ENCODE measurements around the gene AAK1. TPM values are rescaled to one million over a fixed set of nuclear protein-coding genes. Genes with fewer than 3 reads are reported as not detected.

The AAK1 gene
- total RNA-seq, 1 donor from 2014 or later, result 20.8 TPM

DNA sequence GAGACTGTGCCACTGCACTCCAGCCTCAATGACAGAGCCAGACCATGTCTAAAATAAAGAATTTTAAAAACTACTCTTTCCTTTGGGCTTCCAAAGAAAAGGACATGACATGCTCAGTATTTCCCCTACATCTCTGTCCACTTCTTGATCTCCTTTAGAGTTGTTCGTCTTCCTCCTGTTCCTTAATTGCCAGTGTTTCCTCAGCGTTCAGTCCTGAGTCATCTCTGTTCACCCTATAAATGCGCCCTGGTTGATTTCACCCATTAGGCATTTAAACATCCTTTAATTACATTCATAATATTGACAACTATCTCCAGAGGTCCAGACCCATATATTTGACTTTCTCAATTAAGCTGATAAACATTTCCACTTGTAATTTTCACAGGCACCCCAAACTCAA is 64.0 kb downstream of the AAK1 start:
- H3K27ac ChIP-seq, result no peak overlapping the region
- H3K4me3 ChIP-seq, result no peak overlapping the region
- H3K27ac Mint-ChIP-seq, result no peak overlapping the region
- peaks cover 10% of the 10 kb centered on the region for H3K79me2 ChIP-seq (ENCODE audit: low read depth)
- DNase-seq (ENCODE audit: low spot score), result no peak
- peaks cover 16% of the 10 kb centered on the region for H3K4me1 ChIP-seq
- H3K4me1 Mint-ChIP-seq, result peaks cover 25% of the 10 kb centered on the region
- H3K9me3 ChIP-seq (ENCODE audit: low read depth), result no peaks in the 10 kb centered on the region
- no peak overlapping the region for H3K4me2 ChIP-seq
- H3K9me3 Mint-ChIP-seq, result no peaks in the 10 kb centered on the region
- H3F3A ChIP-seq (ENCODE audit: low read depth), result peaks cover 4% of the 10 kb centered on the region
- no peaks in the 10 kb centered on the region for H3K36me3 Mint-ChIP-seq
- H3K27me3 Mint-ChIP-seq (ENCODE audit: insufficient read depth, low read depth), result no peaks in the 10 kb centered on the region
- no peak overlapping the region for H2AFZ ChIP-seq (replicated peaks)
- no peaks in the 10 kb centered on the region for H3K36me3 ChIP-seq
- no peak overlapping the region for H3K9ac ChIP-seq
- no peaks in the 10 kb centered on the region for H4K20me1 ChIP-seq (ENCODE audit: low read depth)
- H3K27me3 ChIP-seq, result no peaks in the 10 kb centered on the region
- no peak overlapping the region for H3K4me3 Mint-ChIP-seq
- TF ChIP-seq, protein P1, sequence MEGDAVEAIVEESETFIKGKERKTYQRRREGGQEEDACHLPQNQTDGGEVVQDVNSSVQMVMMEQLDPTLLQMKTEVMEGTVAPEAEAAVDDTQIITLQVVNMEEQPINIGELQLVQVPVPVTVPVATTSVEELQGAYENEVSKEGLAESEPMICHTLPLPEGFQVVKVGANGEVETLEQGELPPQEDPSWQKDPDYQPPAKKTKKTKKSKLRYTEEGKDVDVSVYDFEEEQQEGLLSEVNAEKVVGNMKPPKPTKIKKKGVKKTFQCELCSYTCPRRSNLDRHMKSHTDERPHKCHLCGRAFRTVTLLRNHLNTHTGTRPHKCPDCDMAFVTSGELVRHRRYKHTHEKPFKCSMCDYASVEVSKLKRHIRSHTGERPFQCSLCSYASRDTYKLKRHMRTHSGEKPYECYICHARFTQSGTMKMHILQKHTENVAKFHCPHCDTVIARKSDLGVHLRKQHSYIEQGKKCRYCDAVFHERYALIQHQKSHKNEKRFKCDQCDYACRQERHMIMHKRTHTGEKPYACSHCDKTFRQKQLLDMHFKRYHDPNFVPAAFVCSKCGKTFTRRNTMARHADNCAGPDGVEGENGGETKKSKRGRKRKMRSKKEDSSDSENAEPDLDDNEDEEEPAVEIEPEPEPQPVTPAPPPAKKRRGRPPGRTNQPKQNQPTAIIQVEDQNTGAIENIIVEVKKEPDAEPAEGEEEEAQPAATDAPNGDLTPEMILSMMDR (IDR thresholded peaks at IDR 0.05), result no peak
- TF ChIP-seq EZH2 (IDR thresholded peaks at IDR 0.05), result no peak

DNA sequence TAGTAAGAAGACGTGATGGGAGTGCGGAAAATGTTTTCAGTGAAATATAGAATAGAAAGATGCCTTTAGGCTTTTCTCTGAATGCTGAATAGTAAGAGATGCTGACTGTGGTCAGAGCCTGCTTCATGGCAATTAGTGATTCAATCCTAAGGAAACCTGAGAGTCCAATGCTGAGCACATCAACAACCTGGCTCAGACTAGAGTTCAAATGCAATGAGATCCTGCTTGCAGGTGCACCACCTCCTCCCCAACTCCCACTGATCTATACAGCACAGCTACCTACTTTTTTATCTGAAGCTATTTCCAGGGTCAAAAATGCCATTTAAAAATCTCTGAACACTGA is 65.4 kb downstream of the AAK1 start:
- H3K9me3 Mint-ChIP-seq, result no peaks in the 10 kb centered on the region

GRCh38 chr2:69577467-69578197 is 65.9 kb downstream of the AAK1 start:
- Mint-ChIP-seq H3K27ac (no peak overlapping the region), H3K4me1 (peaks cover 33% of the 10 kb centered on the region), H3K36me3 (peaks cover 4% of the 10 kb centered on the region), H3K4me3 (no peak overlapping the region), H3K27me3 (ENCODE audit: insufficient read depth, low read depth) (no peaks in the 10 kb centered on the region), H3K9me3 (no peaks in the 10 kb centered on the region)
- TF ChIP-seq EZH2 (IDR thresholded peaks at IDR 0.05) (no peak), EZH2phosphoT487 (IDR thresholded peaks at IDR 0.05) (no peak)
- TF ChIP-seq, protein P1 (IDR thresholded peaks at IDR 0.05), result no peak
- Histone ChIP-seq H3K4me3 (no peak overlapping the region), H3K27ac (no peak overlapping the region), H3F3A (ENCODE audit: low read depth) (peaks cover 4% of the 10 kb centered on the region), H3K79me2 (ENCODE audit: low read depth) (peaks cover 10% of the 10 kb centered on the region), H4K20me1 (ENCODE audit: low read depth) (no peaks in the 10 kb centered on the region), H3K36me3 (no peaks in the 10 kb centered on the region), H3K9me3 (ENCODE audit: low read depth) (no peaks in the 10 kb centered on the region), H2AFZ (replicated peaks) (no peak overlapping the region), H3K4me1 (peaks cover 20% of the 10 kb centered on the region), H3K27me3 (no peaks in the 10 kb centered on the region), H3K4me2 (no peak overlapping the region), H3K9ac (no peak overlapping the region)
- no peak for DNase-seq (ENCODE audit: low spot score)

More for the DNA sequence above, 65.4 kb downstream of the AAK1 start:
- peaks cover 3% of the 10 kb centered on the region for H3K36me3 Mint-ChIP-seq
- H3K9ac ChIP-seq, result no peak overlapping the region
- no peaks in the 10 kb centered on the region for H3K27me3 Mint-ChIP-seq (ENCODE audit: insufficient read depth, low read depth)
- H4K20me1 ChIP-seq (ENCODE audit: low read depth), result no peaks in the 10 kb centered on the region
- no peak overlapping the region for H3K4me2 ChIP-seq
- no peaks in the 10 kb centered on the region for H3K9me3 ChIP-seq (ENCODE audit: low read depth)
- peaks cover 4% of the 10 kb centered on the region for H3F3A ChIP-seq (ENCODE audit: low read depth)
- no peaks in the 10 kb centered on the region for H3K36me3 ChIP-seq
- H3K4me1 Mint-ChIP-seq, result peaks cover 28% of the 10 kb centered on the region
- H3K27ac ChIP-seq, result no peak overlapping the region
- no peak for DNase-seq (ENCODE audit: low spot score)
- peaks cover 16% of the 10 kb centered on the region for H3K4me1 ChIP-seq
- no peak for TF ChIP-seq EZH2 (IDR thresholded peaks at IDR 0.05)
- TF ChIP-seq, protein P1 (IDR thresholded peaks at IDR 0.05), result no peak
- TF ChIP-seq EZH2phosphoT487 (IDR thresholded peaks at IDR 0.05), result no peak
- no peaks in the 10 kb centered on the region for H3K27me3 ChIP-seq
- no peak overlapping the region for H2AFZ ChIP-seq (replicated peaks)
- H3K4me3 ChIP-seq, result no peak overlapping the region
- H3K27ac Mint-ChIP-seq, result peak overlapping the region; percentile 17
- H3K79me2 ChIP-seq (ENCODE audit: low read depth), result peaks cover 10% of the 10 kb centered on the region
- H3K4me3 Mint-ChIP-seq, result no peak overlapping the region

Data from neural progenitor cell (in vitro differentiated cells).